ENCODE data around the gene IGSF10.
A peak's percentile ranks its signal among the peaks of the same experiment; 100 is the strongest.

IGSF10 gene

DNA sequence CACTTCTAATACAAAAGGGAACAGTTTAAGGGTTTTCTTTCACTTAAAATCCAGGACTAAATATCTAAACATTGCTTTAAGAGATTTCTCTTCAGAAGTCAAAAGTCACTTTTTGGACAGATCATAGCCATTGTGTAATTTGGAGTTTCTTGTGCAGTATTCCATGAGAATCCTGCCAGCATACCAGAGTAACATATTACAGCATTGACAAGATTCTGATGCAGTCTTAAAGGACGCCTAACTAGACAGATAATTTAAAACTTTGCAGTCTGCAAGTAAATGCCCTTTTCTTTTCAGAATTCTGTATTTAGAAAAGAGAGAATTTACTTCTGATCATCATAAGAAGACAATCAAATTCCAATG, 17.5 kb upstream of the IGSF10 start:
- no peaks in the 10 kb centered on the region for H3K27me3 ChIP-seq
- no peaks in the 10 kb centered on the region for H3K9me3 ChIP-seq
- TF ChIP-seq, protein P1, sequence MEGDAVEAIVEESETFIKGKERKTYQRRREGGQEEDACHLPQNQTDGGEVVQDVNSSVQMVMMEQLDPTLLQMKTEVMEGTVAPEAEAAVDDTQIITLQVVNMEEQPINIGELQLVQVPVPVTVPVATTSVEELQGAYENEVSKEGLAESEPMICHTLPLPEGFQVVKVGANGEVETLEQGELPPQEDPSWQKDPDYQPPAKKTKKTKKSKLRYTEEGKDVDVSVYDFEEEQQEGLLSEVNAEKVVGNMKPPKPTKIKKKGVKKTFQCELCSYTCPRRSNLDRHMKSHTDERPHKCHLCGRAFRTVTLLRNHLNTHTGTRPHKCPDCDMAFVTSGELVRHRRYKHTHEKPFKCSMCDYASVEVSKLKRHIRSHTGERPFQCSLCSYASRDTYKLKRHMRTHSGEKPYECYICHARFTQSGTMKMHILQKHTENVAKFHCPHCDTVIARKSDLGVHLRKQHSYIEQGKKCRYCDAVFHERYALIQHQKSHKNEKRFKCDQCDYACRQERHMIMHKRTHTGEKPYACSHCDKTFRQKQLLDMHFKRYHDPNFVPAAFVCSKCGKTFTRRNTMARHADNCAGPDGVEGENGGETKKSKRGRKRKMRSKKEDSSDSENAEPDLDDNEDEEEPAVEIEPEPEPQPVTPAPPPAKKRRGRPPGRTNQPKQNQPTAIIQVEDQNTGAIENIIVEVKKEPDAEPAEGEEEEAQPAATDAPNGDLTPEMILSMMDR (IDR thresholded peaks at IDR 0.05; ENCODE audit: low read depth, low read length): no peak
- no peak for DNase-seq
- no peaks in the 10 kb centered on the region for H3K4me1 ChIP-seq
- no peak overlapping the region for H3K4me3 ChIP-seq (ENCODE audit: low read depth, low read length)
- H3K36me3 ChIP-seq: no peaks in the 10 kb centered on the region

GRCh38 chr3:151477591-151478334, 16.9 kb upstream of the IGSF10 start:
- TF ChIP-seq, protein P1 (IDR thresholded peaks at IDR 0.05; ENCODE audit: low read depth, low read length): no peak
- DNase-seq: no peak
- H3K4me1 ChIP-seq: no peaks in the 10 kb centered on the region
- H3K36me3 ChIP-seq: no peaks in the 10 kb centered on the region
- H3K4me3 ChIP-seq (ENCODE audit: low read depth, low read length): no peak overlapping the region
- no peaks in the 10 kb centered on the region for H3K27me3 ChIP-seq
- H3K9me3 ChIP-seq: no peaks in the 10 kb centered on the region

- TF ChIP-seq, protein P1 (IDR thresholded peaks at IDR 0.05; ENCODE audit: low read depth, low read length): no peak
- Histone ChIP-seq H3K4me1 (no peaks in the 10 kb centered on the region), H3K4me3 (ENCODE audit: low read depth, low read length) (no peak overlapping the region), H3K36me3 (no peaks in the 10 kb centered on the region), H3K9me3 (no peaks in the 10 kb centered on the region), H3K27me3 (no peaks in the 10 kb centered on the region)
- no peak for DNase-seq
Observed at GRCh38 chr3:151476344-151477018, 15.6 kb upstream of the IGSF10 start.

DNA sequence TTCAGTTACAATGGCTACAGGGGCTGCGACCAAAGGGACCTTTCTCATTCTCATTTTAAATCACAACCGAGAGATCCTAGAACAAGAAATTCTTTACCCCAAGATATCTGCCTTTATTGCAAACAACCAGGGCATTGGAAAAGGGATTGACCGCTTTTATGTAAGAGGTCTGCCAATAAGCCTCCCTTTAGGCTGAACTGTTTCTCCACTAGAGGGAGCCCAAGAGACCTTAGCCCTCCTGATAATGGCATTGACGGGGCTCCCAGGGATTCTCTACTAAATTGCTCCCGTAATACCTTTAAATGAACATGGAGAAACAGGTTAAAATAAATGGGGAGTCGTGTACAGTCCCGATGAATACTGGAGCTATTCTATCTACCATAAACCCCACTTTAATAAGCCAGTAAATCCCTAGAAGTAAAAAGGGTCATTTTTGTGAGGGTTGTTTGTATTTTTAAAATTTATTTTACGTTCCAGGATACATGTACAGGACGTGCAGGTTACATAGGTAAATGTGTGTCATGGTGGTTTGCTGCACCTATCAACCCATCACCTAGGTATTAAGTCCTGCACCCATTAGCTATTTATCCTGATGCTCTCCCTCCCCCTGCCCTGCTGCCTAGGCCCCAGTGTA, 7.5 kb upstream of the IGSF10 start:
- H3K27me3 ChIP-seq: no peaks in the 10 kb centered on the region
- peaks cover 2% of the 10 kb centered on the region; the same call in 1 of the 2 replicates for H3K4me1 ChIP-seq
- H3K9me3 ChIP-seq: no peaks in the 10 kb centered on the region
- H3K36me3 ChIP-seq: no peaks in the 10 kb centered on the region
- no peak overlapping the region for H3K4me3 ChIP-seq (ENCODE audit: low read depth, low read length)
- DNase-seq: peak; percentile 64
- TF ChIP-seq, protein P1 (IDR thresholded peaks at IDR 0.05; ENCODE audit: low read depth, low read length): peak; percentile 99

GRCh38 chr3:151467069-151467468, 6.2 kb upstream of the IGSF10 start:
- H3K9me3 ChIP-seq: no peaks in the 10 kb centered on the region
- H3K36me3 ChIP-seq: no peaks in the 10 kb centered on the region
- no peak for DNase-seq
- no peak overlapping the region for H3K4me3 ChIP-seq (ENCODE audit: low read depth, low read length)
- TF ChIP-seq, protein P1 (IDR thresholded peaks at IDR 0.05; ENCODE audit: low read depth, low read length): no peak
- peaks cover 2% of the 10 kb centered on the region; the same call in 1 of the 2 replicates for H3K4me1 ChIP-seq
- no peaks in the 10 kb centered on the region for H3K27me3 ChIP-seq

GRCh38 chr3:151462991-151463390, 2.1 kb upstream of the IGSF10 start:
- Histone ChIP-seq H3K36me3 (no peaks in the 10 kb centered on the region), H3K4me1 (peaks cover 5% of the 10 kb centered on the region), H3K4me3 (ENCODE audit: low read depth, low read length) (no peak overlapping the region), H3K27me3 (no peaks in the 10 kb centered on the region), H3K9me3 (no peaks in the 10 kb centered on the region)
- TF ChIP-seq, protein P1 (IDR thresholded peaks at IDR 0.05; ENCODE audit: low read depth, low read length): no peak
- no peak for DNase-seq
